IMR-90 (cell line): ENCODE data around the gene IL20RA. TPM values are rescaled to one million over a fixed set of nuclear protein-coding genes. Genes with fewer than 3 reads are reported as not detected.

Source experiments
- ATAC-seq: fragments of 200-7000 bp; cut with Tn5 transposase; 2 replicates; pipeline ENCODE4 v1.9.1; 2020; ENCODE audit warnings: low read depth, mild to moderate bottlenecking, moderate library complexity
- BruUV-seq: library from RNA; stranded (reverse); fragments of 400-500 nt; replicated peaks from 2 replicates; lab custom pipeline; 2021; lab: Mats Ljungman, UMichigan
- CTCF ChIA-PET: fragments of 300-600 bp; formaldehyde crosslinking; extraction: SDS; loops from one replicate; lab custom pipeline; 2021; ENCODE audit warnings: antibody characterized with exemption; lab: Yijun Ruan, JAX
- POLR2A ChIA-PET: fragments of 300-600 bp; sonication (Branson Sonifier 250); formaldehyde crosslinking; loops from one replicate; lab custom pipeline; 2022; ENCODE audit warnings: antibody characterized with exemption; ENCODE audit not compliant: unreplicated experiment; lab: Charles Lee
- DNase-seq: peaks from one replicate; pipeline ENCODE4 v3.0.0; 2013
- H2AFZ ChIP-seq: replicated peaks from 2 replicates; pipeline ENCODE3; 2013; ENCODE audit warnings: low read length, mild to moderate bottlenecking; ENCODE audit not compliant: poor library complexity
- H2AK5ac ChIP-seq: 2 replicates; pipeline ENCODE4 v1.6.1; 2013; ENCODE audit warnings: low read depth, low read length, inconsistent platforms
- H2AK9ac ChIP-seq: replicated peaks from 2 replicates; pipeline ENCODE3; 2013; ENCODE audit warnings: mild to moderate bottlenecking, low read depth, low read length, moderate library complexity; ENCODE audit not compliant: poor library complexity
- H2BK120ac ChIP-seq: 2 replicates; pipeline ENCODE4 v1.6.1; 2013; ENCODE audit warnings: low read depth, low read length, inconsistent platforms
- H2BK15ac ChIP-seq: 3 replicates; pipeline ENCODE4 v1.6.1; 2013; ENCODE audit warnings: low read depth, low read length, inconsistent platforms
- H2BK20ac ChIP-seq: 2 replicates; pipeline ENCODE4 v1.6.1; 2013; ENCODE audit warnings: low read depth, mild to moderate bottlenecking, inconsistent platforms, low read length, moderate library complexity
- H2BK5ac ChIP-seq: 2 replicates; pipeline ENCODE4 v1.6.1; 2013; ENCODE audit warnings: mild to moderate bottlenecking, low read depth, low read length, inconsistent platforms; ENCODE audit not compliant: poor library complexity, severe bottlenecking
- H3K14ac ChIP-seq: replicated peaks from 2 replicates; pipeline ENCODE4 v1.6.1; 2013; ENCODE audit warnings: low read depth, low read length, inconsistent platforms
- H3K18ac ChIP-seq: 2 replicates; pipeline ENCODE4 v1.6.1; 2013; ENCODE audit warnings: low read depth, low read length, control low read depth
- H3K23ac ChIP-seq: 2 replicates; pipeline ENCODE4 v1.6.1; 2013; ENCODE audit warnings: low read depth, low read length, inconsistent platforms
- H3K27ac ChIP-seq: 2 replicates; pipeline ENCODE4 v1.5.1; 2013; ENCODE audit warnings: mild to moderate bottlenecking, control low read depth, low read length; ENCODE audit not compliant: insufficient read depth
- H3K27me3 ChIP-seq: 2 replicates; pipeline ENCODE4 v1.6.1; 2013; ENCODE audit warnings: low read length; ENCODE audit not compliant: control insufficient read depth, insufficient read depth
- H3K36me3 ChIP-seq: 2 replicates; pipeline ENCODE4 v1.6.1; 2013; ENCODE audit warnings: low read length, mixed read lengths; ENCODE audit not compliant: control insufficient read depth, insufficient read depth
- H3K4ac ChIP-seq: 2 replicates; pipeline ENCODE4 v1.6.1; 2013; ENCODE audit warnings: low read depth, low read length, inconsistent platforms
- H3K4me1 ChIP-seq: 2 replicates; pipeline ENCODE4 v1.6.1; 2013; ENCODE audit warnings: low read length, mixed read lengths; ENCODE audit not compliant: control insufficient read depth, insufficient read depth
- H3K4me2 ChIP-seq: 2 replicates; pipeline ENCODE4 v1.6.1; 2013; ENCODE audit warnings: low read depth, mild to moderate bottlenecking, control low read depth, low read length, moderate library complexity
- H3K4me3 ChIP-seq: 2 replicates; pipeline ENCODE4 v1.5.1; 2013; ENCODE audit warnings: low read depth, mild to moderate bottlenecking, control low read depth, low read length, moderate library complexity; ENCODE audit not compliant: insufficient read depth
- H3K56ac ChIP-seq: 2 replicates; pipeline ENCODE4 v1.6.1; 2013; ENCODE audit warnings: low read length, inconsistent platforms; ENCODE audit not compliant: insufficient read depth; ENCODE audit errors: extremely low read depth
- H3K79me1 ChIP-seq, 2 experiments: 2 replicates each; pipeline ENCODE4 v1.6.1; 2013; ENCODE audit warnings: low read length in 2 of 2, inconsistent platforms in 1 of 2, low read depth in 1 of 2
- H3K9ac ChIP-seq: 2 replicates; pipeline ENCODE4 v1.6.1; 2013; ENCODE audit warnings: low read depth, low read length, control low read depth
- H3K9me1 ChIP-seq: 2 replicates; pipeline ENCODE4 v1.6.1; 2013; ENCODE audit warnings: low read length, inconsistent platforms; ENCODE audit not compliant: insufficient read depth
- H3K9me3 ChIP-seq: 2 replicates; pipeline ENCODE4 v1.6.1; 2013; ENCODE audit warnings: low read length; ENCODE audit not compliant: control insufficient read depth, insufficient read depth
- H4K20me1 ChIP-seq: 2 replicates; pipeline ENCODE4 v1.6.1; 2013; ENCODE audit warnings: low read length, inconsistent platforms; ENCODE audit not compliant: insufficient read depth
- H4K5ac ChIP-seq: 2 replicates; pipeline ENCODE4 v1.6.1; 2013; ENCODE audit warnings: mild to moderate bottlenecking, low read depth, low read length, control low read depth
- H4K8ac ChIP-seq, 2 experiments: 2 replicates each; pipeline ENCODE4 v1.6.1; 2013; ENCODE audit warnings: low read depth in 2 of 2, low read length in 2 of 2, control low read depth in 1 of 2, inconsistent platforms in 1 of 2
- H4K91ac ChIP-seq: 2 replicates; pipeline ENCODE4 v1.6.1; 2013; ENCODE audit warnings: low read depth, low read length, inconsistent platforms; ENCODE audit not compliant: insufficient read depth
- CEBPB ChIP-seq: IDR thresholded peaks from 2 replicates; pipeline ENCODE4 v1.6.1; 2012; ENCODE audit warnings: low read depth, low read length, improper control_type of control experiment
- MAFK ChIP-seq: IDR thresholded peaks from 2 replicates; pipeline ENCODE4 v1.6.1; 2012; ENCODE audit warnings: low read depth, low read length, improper control_type of control experiment
- MAZ ChIP-seq: IDR thresholded peaks from 2 replicates; pipeline ENCODE4 v1.6.1; 2012; ENCODE audit warnings: low read depth, mild to moderate bottlenecking, low read length, improper control_type of control experiment, moderate library complexity, borderline replicate concordance
- NFE2L2 ChIP-seq: fragments of 150-350 bp; IDR thresholded peaks from 2 replicates; pipeline ENCODE4 v1.6.1; 2016; ENCODE audit warnings: low read depth, mild to moderate bottlenecking, low read length
- RAD21 ChIP-seq: IDR thresholded peaks from 2 replicates; pipeline ENCODE4 v1.6.1; 2012; ENCODE audit warnings: low read length, improper control_type of control experiment
- RCOR1 ChIP-seq: IDR thresholded peaks from 2 replicates; pipeline ENCODE4 v1.6.1; 2012; ENCODE audit warnings: mild to moderate bottlenecking, low read length, improper control_type of control experiment; ENCODE audit not compliant: insufficient replicate concordance
- RFX5 ChIP-seq: IDR thresholded peaks from 2 replicates; pipeline ENCODE4 v1.8.0; 2012; ENCODE audit warnings: low read depth, mild to moderate bottlenecking, low read length, moderate library complexity
- SMC3 ChIP-seq: fragments of 150-350 bp; IDR thresholded peaks from 2 replicates; pipeline ENCODE4 v1.6.1; 2016; ENCODE audit warnings: low read depth, mild to moderate bottlenecking, antibody characterized with exemption, low read length, moderate library complexity
- USF2 ChIP-seq: fragments of 150-350 bp; IDR thresholded peaks from 2 replicates; pipeline ENCODE4 v1.6.1; 2017; ENCODE audit warnings: mild to moderate bottlenecking, antibody characterized with exemption, low read length, low read depth
- WGBS, 2 experiments: methylation state at CpG; one replicate each; pipeline versions ENCODE4 v1.1.5 to v1.1.7; 2013; ENCODE audit warnings: missing lambda C conversion rate in 2 of 2; ENCODE audit not compliant: insufficient read length in 1 of 2; ENCODE audit errors: extremely low coverage in 2 of 2; 5-methylcytosine and 5-hydroxymethylcytosine counted together
- dilution Hi-C: fragments of 300-500 bp; cut with HindIII; formaldehyde crosslinking; loops from one replicate; pipeline ENCODE4 v1.14.3; 2018; ENCODE audit warnings: low sequenced_read_pairs; ENCODE audit not compliant: unreplicated experiment
- in situ Hi-C: fragments of 300-500 bp; cut with MboI; formaldehyde crosslinking; loops from 3 replicates; pipeline ENCODE4 v1.14.3; 2019; ENCODE audit warnings: low sequenced_read_pairs, inconsistent platforms, mixed read lengths
- intact Hi-C: fragments of 100-400 bp; cut with micrococcal nuclease; formaldehyde crosslinking; loops from 2 replicates; pipeline ENCODE4 v1.10.0; 2022
- polyA plus RNA-seq, 3 experiments: library from polyadenylated mRNA; depleted of rRNA; stranded (reverse); fragments of >200 nt; gene quantifications; 2 replicates each; pipeline ENCODE4 v1.2.3, GENCODE V29; 2012; ENCODE audit warnings: low replicate concordance in 1 of 3
- total RNA-seq: library from RNA; depleted of rRNA; stranded (reverse); fragments of >200 nt; gene quantifications from 2 replicates; pipeline ENCODE4 v1.2.3, GENCODE V29; 2012
- TF ChIP-seq, protein P1 (sequence below): fragments of 150-350 bp; IDR thresholded peaks from 2 replicates; pipeline ENCODE4 v1.6.1; 2016; ENCODE audit warnings: low read depth, mild to moderate bottlenecking, low read length, moderate library complexity, borderline replicate concordance

IL20RA gene
- total and polyA plus RNA-seq, 2 of the 4 experiments (the other 2 are of a cell fraction) = 0.02 TPM; not detected in 1

DNA sequence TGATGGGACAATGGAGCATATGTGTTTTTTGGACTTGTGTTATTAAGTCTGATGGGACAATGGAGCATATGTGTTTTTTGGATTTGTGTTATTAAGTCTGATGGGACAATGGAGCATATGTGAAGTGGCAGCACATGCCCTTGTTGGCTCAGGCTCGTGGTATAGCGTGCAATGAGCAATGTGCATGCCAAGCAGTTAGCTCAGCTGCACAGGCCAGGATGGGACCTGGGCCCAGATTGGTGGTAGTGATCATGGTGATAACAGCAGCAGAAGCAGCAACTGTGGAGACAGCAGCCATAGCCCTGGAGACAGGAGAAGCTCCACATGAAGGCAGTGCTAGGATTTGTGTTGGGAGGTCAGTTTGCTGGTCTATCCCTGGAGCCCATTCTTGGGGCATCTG lies 61.1 kb downstream of the IL20RA start:
- no peak overlapping the region for H3K56ac ChIP-seq
- DNase-seq = no peak
- ATAC-seq = no peak

More for the DNA sequence above, 61.1 kb downstream of the IL20RA start:
- POLR2A ChIA-PET = no interaction called here
- no peaks in the 10 kb centered on the region for H3K36me3 ChIP-seq
- H3K27ac ChIP-seq = no peak overlapping the region
- H3K27me3 ChIP-seq = peaks cover 22% of the 10 kb centered on the region
- H3K79me1 ChIP-seq = no peaks in the 10 kb centered on the region
- H2BK15ac ChIP-seq = no peak overlapping the region
- CTCF ChIA-PET = interaction anchor here (0.7 kb wide), 1 partner anchor 51 kb away, joined by 3 read pairs; no protein-coding TSS in a partner anchor
- H4K91ac ChIP-seq = no peak overlapping the region
- TF ChIP-seq MAFK = no peak
- TF ChIP-seq RFX5 = no peak
- TF ChIP-seq CEBPB = no peak
- TF ChIP-seq RCOR1 = no peak
- no peak for TF ChIP-seq NFE2L2
- no peak for TF ChIP-seq SMC3
- TF ChIP-seq, protein P1, sequence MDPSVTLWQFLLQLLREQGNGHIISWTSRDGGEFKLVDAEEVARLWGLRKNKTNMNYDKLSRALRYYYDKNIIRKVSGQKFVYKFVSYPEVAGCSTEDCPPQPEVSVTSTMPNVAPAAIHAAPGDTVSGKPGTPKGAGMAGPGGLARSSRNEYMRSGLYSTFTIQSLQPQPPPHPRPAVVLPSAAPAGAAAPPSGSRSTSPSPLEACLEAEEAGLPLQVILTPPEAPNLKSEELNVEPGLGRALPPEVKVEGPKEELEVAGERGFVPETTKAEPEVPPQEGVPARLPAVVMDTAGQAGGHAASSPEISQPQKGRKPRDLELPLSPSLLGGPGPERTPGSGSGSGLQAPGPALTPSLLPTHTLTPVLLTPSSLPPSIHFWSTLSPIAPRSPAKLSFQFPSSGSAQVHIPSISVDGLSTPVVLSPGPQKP = no peak
- TF ChIP-seq RAD21 = no peak
- no peak for TF ChIP-seq MAZ
- TF ChIP-seq USF2 = no peak
- no TSS peak for BruUV-seq
- H4K20me1 ChIP-seq = no peaks in the 10 kb centered on the region
- H4K8ac ChIP-seq = no peak overlapping the region
- H4K5ac ChIP-seq = no peak overlapping the region
- intact Hi-C loops = no loop called here
- no peak overlapping the region for H3K4me2 ChIP-seq
- H3K4ac ChIP-seq = no peak overlapping the region
- in situ Hi-C loops = no loop called here
- no peaks in the 10 kb centered on the region for H3K4me1 ChIP-seq
- H3K9me1 ChIP-seq = no peaks in the 10 kb centered on the region; the same call in 1 of the 2 replicates
- H3K23ac ChIP-seq = no peak overlapping the region
- no peak overlapping the region for H2AK9ac ChIP-seq
- H3K14ac ChIP-seq = no peak overlapping the region
- no CpG with 5 or more reads among the region's 2 CpGs for WGBS, 2 experiments
- no peak overlapping the region for H3K18ac ChIP-seq
- no peak overlapping the region for H2BK5ac ChIP-seq
- no peak overlapping the region for H2BK120ac ChIP-seq
- no peak overlapping the region for H3K9ac ChIP-seq
- H2BK20ac ChIP-seq = no peak overlapping the region
- dilution Hi-C loops = no loop called here
- no peaks in the 10 kb centered on the region for H3K9me3 ChIP-seq
- no peak overlapping the region for H2AFZ ChIP-seq
- H3K4me3 ChIP-seq = no peak overlapping the region
- no peak overlapping the region for H2AK5ac ChIP-seq
